Endothelial cell (in vitro differentiated cells): ENCODE results near the gene GNG13. TPM values are rescaled to one million over a fixed set of nuclear protein-coding genes. Genes with fewer than 3 reads are reported as not detected.

Experiments
- DNase-seq: peaks from one replicate; pipeline ENCODE4 v3.0.0; 2021; ENCODE audit warnings: low spot score
- H3K27ac Mint-ChIP-seq: one replicate; pipeline ENCODE4 v1.8.0; 2021; ENCODE audit warnings: mixed read lengths, inconsistent platforms; ENCODE audit not compliant: unreplicated experiment
- H3K27me3 Mint-ChIP-seq: one replicate; pipeline ENCODE4 v1.8.0; 2021; ENCODE audit warnings: mild to moderate bottlenecking, moderate library complexity, mixed read lengths, inconsistent platforms; ENCODE audit not compliant: unreplicated experiment
- H3K36me3 Mint-ChIP-seq: one replicate; pipeline ENCODE4 v1.8.0; 2021; ENCODE audit warnings: mild to moderate bottlenecking, low read depth, mixed read lengths, inconsistent platforms; ENCODE audit not compliant: unreplicated experiment
- H3K4me1 Mint-ChIP-seq: one replicate; pipeline ENCODE4 v1.8.0; 2021; ENCODE audit warnings: mild to moderate bottlenecking, mixed read lengths, inconsistent platforms; ENCODE audit not compliant: unreplicated experiment
- H3K4me3 Mint-ChIP-seq: one replicate; pipeline ENCODE4 v1.8.0; 2021; ENCODE audit warnings: mild to moderate bottlenecking, mixed read lengths, inconsistent platforms; ENCODE audit not compliant: unreplicated experiment
- H3K9me3 Mint-ChIP-seq: one replicate; pipeline ENCODE4 v1.8.0; 2021; ENCODE audit warnings: mixed read lengths, inconsistent platforms; ENCODE audit not compliant: unreplicated experiment
- CTCF ChIP-seq: fragments of 200-600 bp; sonication (generic); IDR thresholded peaks from one replicate; pipeline ENCODE4 v1.5.0; 2021; ENCODE audit warnings: antibody characterized with exemption; ENCODE audit not compliant: unreplicated experiment
- total RNA-seq: library from RNA; stranded (reverse); fragmentation: NEBNext Ultra II Directional; extraction: Animal tissue kit (Norgen Biotek cat#: 25700); gene quantifications from one replicate; pipeline ENCODE4 v1.2.1, GENCODE V29; 2021; ENCODE audit not compliant: unreplicated experiment

Gene GNG13
- total RNA-seq, 1 donor from 2014 or later: not detected

GRCh38 chr16:830871-831570, 30.5 kb upstream of the GNG13 start:
- TF ChIP-seq CTCF: no peak
- Mint-ChIP-seq H3K27ac (no peak overlapping the region), H3K36me3 (no peaks in the 10 kb centered on the region), H3K4me3 (no peak overlapping the region), H3K4me1 (no peaks in the 10 kb centered on the region), H3K9me3 (no peaks in the 10 kb centered on the region), H3K27me3 (peaks cover 10% of the 10 kb centered on the region)
- DNase-seq: no peak

- no peak for TF ChIP-seq CTCF
- H3K27me3 Mint-ChIP-seq: peaks cover 10% of the 10 kb centered on the region
- H3K27ac Mint-ChIP-seq: no peak overlapping the region
- no peaks in the 10 kb centered on the region for H3K4me1 Mint-ChIP-seq
- no peak overlapping the region for H3K4me3 Mint-ChIP-seq
- no peak for DNase-seq
- no peaks in the 10 kb centered on the region for H3K36me3 Mint-ChIP-seq
- H3K9me3 Mint-ChIP-seq: no peaks in the 10 kb centered on the region
Observed at GRCh38 chr16:830107-830870, 29.8 kb upstream of the GNG13 start.

- Mint-ChIP-seq H3K9me3 (no peaks in the 10 kb centered on the region), H3K36me3 (no peaks in the 10 kb centered on the region), H3K27ac (no peak overlapping the region), H3K4me1 (no peaks in the 10 kb centered on the region), H3K4me3 (no peak overlapping the region), H3K27me3 (peaks cover 9% of the 10 kb centered on the region)
- DNase-seq: no peak
- TF ChIP-seq CTCF: no peak
Observed at GRCh38 chr16:828891-829290, 28.4 kb upstream of the GNG13 start.

GRCh38 chr16:827513-827912, 27.0 kb upstream of the GNG13 start:
- Mint-ChIP-seq H3K9me3 (no peaks in the 10 kb centered on the region), H3K4me3 (no peak overlapping the region), H3K27ac (no peak overlapping the region), H3K4me1 (no peaks in the 10 kb centered on the region), H3K36me3 (no peaks in the 10 kb centered on the region), H3K27me3 (peaks cover 4% of the 10 kb centered on the region)
- no peak for DNase-seq
- no peak for TF ChIP-seq CTCF
